Measurements from ENCODE around the gene RBBP6.

- TF ChIP-seq CTCF (IDR thresholded peaks at IDR 0.05; ENCODE audit: insufficient read depth, low read length) = no peak
- no peak for TF ChIP-seq POLR2AphosphoS5 (IDR thresholded peaks at IDR 0.05; ENCODE audit: low read depth)
- no peak for TF ChIP-seq REST (IDR thresholded peaks at IDR 0.05; ENCODE audit: insufficient replicate concordance, low read depth)
Measured at GRCh38 chr16:24577167-24577566, 37.8 kb downstream of the RBBP6 start.

Measured in HL-60 (cell line).